HepG2 (cell line): ENCODE measurements around the gene PRR15L. TPM values are rescaled to one million over a fixed set of nuclear protein-coding genes. Genes with fewer than 3 reads are reported as not detected.

Experiments
- ATAD3A ChIP-seq: sonication (generic); formaldehyde crosslinking; IDR thresholded peaks from 2 replicates; pipeline ENCODE4 v1.4.0; 2020; ENCODE audit warnings: missing genetic modification reagents
- ATF6 ChIP-seq: sonication (generic); formaldehyde crosslinking; conservative IDR thresholded peaks from 2 replicates; pipeline ENCODE4 v1.4.0; 2020; ENCODE audit warnings: missing genetic modification reagents
- DBP ChIP-seq: sonication (generic); formaldehyde crosslinking; IDR thresholded peaks from 2 replicates; pipeline ENCODE4 v1.4.0; 2020; ENCODE audit warnings: missing genetic modification reagents; ENCODE audit errors: not compliant biosample characterization
- GTF2F1 ChIP-seq: fragments of 150-350 bp; IDR thresholded peaks from 2 replicates; pipeline ENCODE4 v1.6.1; 2014; ENCODE audit warnings: low read length
- MXD4 ChIP-seq: IDR thresholded peaks from 2 replicates; pipeline ENCODE4 v1.6.1; 2016; ENCODE audit warnings: mild to moderate bottlenecking, missing biosample characterization, missing genetic modification reagents
- PBX3 ChIP-seq: sonication (generic); formaldehyde crosslinking; IDR thresholded peaks from 2 replicates; pipeline ENCODE4 v1.8.1; 2023; ENCODE audit warnings: missing genetic modification reagents, inconsistent platforms, borderline replicate concordance
- POGK ChIP-seq: sonication (generic); formaldehyde crosslinking; conservative IDR thresholded peaks from 2 replicates; pipeline ENCODE4 v1.8.0; 2022; ENCODE audit warnings: mild to moderate bottlenecking, moderate library complexity, missing genetic modification reagents
- POLR2A ChIP-seq, 2 experiments: IDR thresholded peaks; 2 replicates each; pipeline ENCODE4 v1.6.1; 2011; ENCODE audit warnings: low read depth in 2 of 2, low read length in 2 of 2, mild to moderate bottlenecking in 1 of 2, moderate library complexity in 1 of 2; ENCODE audit not compliant: insufficient read depth in 1 of 2
- PTBP1 ChIP-seq: fragments of 200-400 bp; formaldehyde crosslinking; IDR thresholded peaks from 2 replicates; pipeline ENCODE4 v1.6.1; 2018; ENCODE audit warnings: low read length, low read depth; ENCODE audit not compliant: poor library complexity, severe bottlenecking
- SNAPC4 ChIP-seq: sonication (generic); formaldehyde crosslinking; IDR thresholded peaks from 2 replicates; pipeline ENCODE4 v1.4.0; 2020; ENCODE audit warnings: mild to moderate bottlenecking, missing genetic modification reagents
- ZBTB37 ChIP-seq: sonication (generic); formaldehyde crosslinking; IDR thresholded peaks from 2 replicates; pipeline ENCODE4 v1.4.0; 2020; ENCODE audit warnings: mild to moderate bottlenecking, missing genetic modification reagents
- ZNF251 ChIP-seq: sonication (generic); formaldehyde crosslinking; IDR thresholded peaks from 2 replicates; pipeline ENCODE4 v1.9.0; 2021; ENCODE audit warnings: mild to moderate bottlenecking, missing genetic modification reagents
- ZNF550 ChIP-seq: sonication (generic); formaldehyde crosslinking; IDR thresholded peaks from 2 replicates; pipeline ENCODE4 v1.4.0; 2020; ENCODE audit warnings: mild to moderate bottlenecking, missing genetic modification reagents, borderline replicate concordance
- ZNF674 ChIP-seq: sonication (generic); formaldehyde crosslinking; IDR thresholded peaks from 2 replicates; pipeline ENCODE4 v1.5.0; 2020; ENCODE audit warnings: low read depth, mild to moderate bottlenecking, missing genetic modification reagents
- ZNF790 ChIP-seq: sonication (generic); formaldehyde crosslinking; IDR thresholded peaks from 2 replicates; pipeline ENCODE4 v1.8.0; 2022; ENCODE audit warnings: missing genetic modification reagents, mild to moderate bottlenecking, borderline replicate concordance
- polyA plus RNA-seq, 8 experiments: library from polyadenylated mRNA; depleted of rRNA in 3 of 8; stranded (reverse) in 7 of 8; unstranded in 1 of 8; fragments of >200 nt; fragmentation: Illumina TruSeq in 4 of 8; extraction: Trizol in 4 of 8; gene quantifications; 2 replicates each; pipeline versions ENCODE4 v1.2.1 to v1.2.3, GENCODE V29; 2011 to 2016; ENCODE audit warnings: low read depth in 4 of 8, missing spikeins in 1 of 8, mixed read lengths in 1 of 8; ENCODE audit not compliant: insufficient read depth in 1 of 8
- total RNA-seq, 5 experiments: library from RNA; depleted of rRNA; stranded (reverse); fragments of >200 nt; fragmentation: Illumina TruSeq; extraction: Trizol; gene quantifications; 2 replicates each; pipeline ENCODE4 v1.2.3, GENCODE V29; 2016; ENCODE audit warnings: low read depth in 1 of 5

Gene PRR15L
- total and polyA plus RNA-seq, 2 of the 13 experiments (the other 11 are each of a cell fraction or from before 2014, with no cell fraction given): 0.44 to 2.0 TPM

GRCh38 chr17:47941246-47942095 is 16.2 kb downstream of the PRR15L start, which contains the start of gene PNPO (continued):
- TF ChIP-seq PTBP1: peak; percentile 95
- no peak for TF ChIP-seq ZBTB37 (CRISPR knock-in tag)
- peak; percentile 83 for TF ChIP-seq POGK (CRISPR knock-in tag)
- peak; percentile 93 for TF ChIP-seq SNAPC4 (CRISPR knock-in tag)
- TF ChIP-seq MXD4: peak; percentile 97
- TF ChIP-seq GTF2F1: no peak
- peak; percentile 73 to 81; a peak in 3 of 4 replicates for TF ChIP-seq POLR2A (IDR thresholded peaks at IDR 0.05; ENCODE audit: insufficient read depth in 1 of 2, low read depth in 2 of 2, low read length in 2 of 2)
- TF ChIP-seq ZNF674 (CRISPR knock-in tag): peak; percentile 92; the same call in 1 of the 2 replicates
- peak; percentile 88; the same call in 1 of the 2 replicates for TF ChIP-seq ZNF790 (CRISPR knock-in tag)
- peak; percentile 80 for TF ChIP-seq PBX3 (CRISPR knock-in tag)
- TF ChIP-seq ATAD3A (CRISPR knock-in tag): no peak
- peak; percentile 27; the same call in 1 of the 2 replicates for TF ChIP-seq ZNF550 (CRISPR knock-in tag)
- no peak for TF ChIP-seq ZNF251
- no peak for TF ChIP-seq ATF6 (CRISPR knock-in tag)
- no peak for TF ChIP-seq DBP (CRISPR knock-in tag)
